NT2/D1 (cell line): ENCODE results near the gene ATP1B4.

Source experiments
- YY1 ChIP-seq: IDR thresholded peaks from 2 replicates; pipeline ENCODE4 v1.6.1; 2011; ENCODE audit not compliant: insufficient read length, insufficient read depth
- ZNF274 ChIP-seq: IDR thresholded peaks from 2 replicates; pipeline ENCODE4 v1.6.1; 2011; ENCODE audit warnings: mild to moderate bottlenecking, low read depth, low read length

GRCh38 chrX:120380699-120381098, 18.8 kb downstream of the ATP1B4 start:
- TF ChIP-seq ZNF274 (no peak), YY1 (no peak)
